Calu3 (cell line): ENCODE data around the gene DNAJC3. TPM values are rescaled to one million over a fixed set of nuclear protein-coding genes. Genes with fewer than 3 reads are reported as not detected.

Experiments used
- BruUV-seq: library from RNA; stranded (reverse); fragments of 400-500 nt; replicated peaks from 2 replicates; lab custom pipeline; 2021; lab: Mats Ljungman, UMichigan
- CTCF ChIA-PET: fragments of 300-600 bp; sonication (Branson Sonifier 250); formaldehyde crosslinking; loops from one replicate; lab custom pipeline; 2022; ENCODE audit warnings: antibody characterized with exemption; lab: Charles Lee
- DNase-seq: peaks from one replicate; pipeline ENCODE4 v3.0.0; 2022
- H3K27ac Mint-ChIP-seq: one replicate; pipeline ENCODE4 v1.8.0; 2022; ENCODE audit warnings: mixed read lengths; ENCODE audit not compliant: unreplicated experiment
- H3K27me3 Mint-ChIP-seq: one replicate; pipeline ENCODE4 v1.8.0; 2022; ENCODE audit warnings: mixed read lengths; ENCODE audit not compliant: unreplicated experiment
- H3K36me3 Mint-ChIP-seq: one replicate; pipeline ENCODE4 v1.8.0; 2022; ENCODE audit warnings: mild to moderate bottlenecking, moderate library complexity, mixed read lengths; ENCODE audit not compliant: insufficient read depth, unreplicated experiment
- H3K4me1 Mint-ChIP-seq: one replicate; pipeline ENCODE4 v1.8.0; 2022; ENCODE audit warnings: mild to moderate bottlenecking, low read depth, mixed read lengths; ENCODE audit not compliant: unreplicated experiment
- H3K4me3 Mint-ChIP-seq: one replicate; pipeline ENCODE4 v1.8.0; 2022; ENCODE audit warnings: mild to moderate bottlenecking, low read depth, moderate library complexity, mixed read lengths; ENCODE audit not compliant: unreplicated experiment
- H3K9me3 Mint-ChIP-seq: one replicate; pipeline ENCODE4 v1.8.0; 2022; ENCODE audit warnings: low read depth, mixed read lengths; ENCODE audit not compliant: unreplicated experiment
- CTCF ChIP-seq: fragments of 200-600 bp; IDR thresholded peaks from one replicate; pipeline ENCODE4 v1.8.0; 2022; ENCODE audit warnings: antibody characterized with exemption; ENCODE audit not compliant: unreplicated experiment
- intact Hi-C: fragments of 100-400 bp; cut with micrococcal nuclease; formaldehyde crosslinking; loops from one replicate; pipeline ENCODE4 v1.10.0; 2022; ENCODE audit not compliant: unreplicated experiment
- total RNA-seq: library from RNA; stranded (reverse); gene quantifications from 2 replicates; pipeline ENCODE4 v1.2.3, GENCODE V29; 2022

DNAJC3 gene
- total RNA-seq, 1 experiment from 2014 or later: 22.2 TPM

GRCh38 chr13:95647321-95647720, 29.6 kb upstream of the DNAJC3 start:
- Mint-ChIP-seq H3K4me3 (no peak overlapping the region), H3K36me3 (peaks cover 7% of the 10 kb centered on the region), H3K27ac (no peak overlapping the region), H3K27me3 (no peaks in the 10 kb centered on the region), H3K4me1 (no peaks in the 10 kb centered on the region), H3K9me3 (no peaks in the 10 kb centered on the region)
- CTCF ChIA-PET: no interaction called here
- BruUV-seq: no TSS peak
- no peak for TF ChIP-seq CTCF
- intact Hi-C loops: no loop called here
- no peak for DNase-seq

GRCh38 chr13:95650696-95651095, 26.2 kb upstream of the DNAJC3 start:
- H3K27me3 Mint-ChIP-seq: no peaks in the 10 kb centered on the region
- H3K36me3 Mint-ChIP-seq: no peaks in the 10 kb centered on the region
- TF ChIP-seq CTCF: no peak
- no peak overlapping the region for H3K27ac Mint-ChIP-seq
- no peak for DNase-seq
- CTCF ChIA-PET: no interaction called here
- no peaks in the 10 kb centered on the region for H3K4me1 Mint-ChIP-seq
- intact Hi-C loops: no loop called here
- no peaks in the 10 kb centered on the region for H3K9me3 Mint-ChIP-seq
- no peak overlapping the region for H3K4me3 Mint-ChIP-seq
- no TSS peak for BruUV-seq

- Mint-ChIP-seq H3K4me1 (no peaks in the 10 kb centered on the region), H3K36me3 (no peaks in the 10 kb centered on the region), H3K9me3 (no peaks in the 10 kb centered on the region), H3K4me3 (no peak overlapping the region), H3K27me3 (no peaks in the 10 kb centered on the region), H3K27ac (no peak overlapping the region)
- TF ChIP-seq CTCF: no peak
- CTCF ChIA-PET: no interaction called here
- intact Hi-C loops: no loop called here
- BruUV-seq: no TSS peak
- no peak for DNase-seq
Observed at GRCh38 chr13:95652244-95652764, 24.6 kb upstream of the DNAJC3 start.

GRCh38 chr13:95652821-95653220, 24.1 kb upstream of the DNAJC3 start:
- Mint-ChIP-seq H3K4me3 (no peak overlapping the region), H3K36me3 (no peaks in the 10 kb centered on the region), H3K27me3 (no peaks in the 10 kb centered on the region), H3K27ac (no peak overlapping the region), H3K9me3 (no peaks in the 10 kb centered on the region), H3K4me1 (no peaks in the 10 kb centered on the region)
- no peak for TF ChIP-seq CTCF
- intact Hi-C loops: no loop called here
- CTCF ChIA-PET: no interaction called here
- BruUV-seq: no TSS peak
- DNase-seq: no peak
